Stimulated activated CD8-positive, alpha-beta memory T cell treated with anti-CD3 and anti-CD28 coated beads, Interleukin-12 subunit alpha, Interleukin-12 subunit beta, amount 100 ng/mL, for 24 hours (primary cell): ENCODE data around the gene PXT1.
"Not testable (repeated sequence)": the region's sequence is repeated elsewhere in the genome, so short reads cannot be mapped to it uniquely, and the experiment has no call there.

Source experiments
- DNase-seq: peaks from one replicate; pipeline ENCODE4 v3.0.0-alpha.2; 2020; ENCODE audit errors: extremely low read depth

PXT1 gene

GRCh38 chr6:36443471-36444428, 1.1 kb upstream of the PXT1 start:
- no peak for DNase-seq

GRCh38 chr6:36442103-36442670, 467 bp downstream of the PXT1 start:
- DNase-seq = no peak

DNA sequence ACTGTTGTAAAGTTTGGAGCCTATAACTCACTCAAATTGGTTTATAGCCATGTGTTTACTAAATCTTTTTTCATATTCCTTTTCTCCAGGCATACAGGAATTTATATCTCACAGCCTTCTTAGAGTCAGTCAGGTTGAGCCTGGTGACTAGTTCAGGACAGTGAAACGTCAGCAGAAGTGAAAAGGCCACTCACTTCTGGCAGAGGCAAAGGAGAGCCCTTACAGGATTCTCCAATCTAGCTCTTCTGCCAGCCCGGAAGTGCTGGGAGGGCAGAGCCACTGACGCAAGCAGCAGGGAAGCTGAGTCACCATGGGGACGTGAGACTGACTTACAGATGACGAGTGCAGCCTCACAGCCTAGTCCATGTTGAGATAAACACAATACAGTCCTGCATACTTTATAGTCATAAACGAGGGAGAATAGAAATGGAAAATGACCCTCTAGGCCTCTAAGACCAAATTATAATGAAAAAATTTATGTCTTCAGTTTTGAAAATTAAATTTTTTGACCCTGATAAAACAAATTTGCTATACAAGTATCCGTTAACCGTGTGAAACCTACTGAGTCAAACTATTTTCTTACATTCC, 1.3 kb downstream of the PXT1 start:
- DNase-seq = peak; percentile 70

DNA sequence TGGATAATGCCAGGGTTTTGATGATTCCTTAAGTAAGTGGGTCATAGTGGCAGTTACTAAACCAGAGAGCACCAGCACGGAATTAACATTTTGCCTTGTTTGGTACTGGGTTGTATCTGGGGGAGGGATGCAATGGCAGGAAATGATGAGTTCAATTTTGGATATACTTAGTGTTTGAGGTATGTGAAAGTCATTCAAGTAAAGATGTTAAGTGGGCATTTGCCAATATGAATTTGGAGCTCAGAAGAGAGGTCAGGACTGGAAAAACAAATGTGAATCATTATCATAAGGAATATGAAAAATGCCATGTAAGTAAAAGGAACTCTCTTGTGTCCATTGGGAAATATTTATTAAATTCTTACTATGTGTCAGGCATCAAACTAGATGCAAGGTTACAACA, 6.2 kb downstream of the PXT1 start:
- DNase-seq = no peak

- no peak for DNase-seq
These were observed 10.4 kb downstream of the PXT1 start for GRCh38 chr6:36432151-36432671.

DNA sequence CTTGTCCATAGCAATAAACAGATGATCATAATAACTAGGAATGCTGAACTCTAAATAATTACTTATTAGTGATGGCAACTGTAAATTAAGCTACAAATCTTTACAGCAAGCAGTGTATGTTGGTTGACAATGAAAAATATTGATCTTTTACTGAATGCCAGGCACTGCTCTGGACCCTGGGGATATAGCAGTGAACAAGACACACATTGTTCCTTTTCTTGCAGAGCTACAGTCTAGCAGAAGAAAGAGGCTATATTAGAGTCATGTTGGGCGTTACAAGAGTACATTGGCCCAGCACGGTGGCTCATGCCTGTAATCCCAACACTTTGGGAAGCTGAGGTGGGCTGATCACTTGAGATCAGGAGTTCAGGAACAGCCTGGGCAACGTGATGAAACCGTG, 11.5 kb downstream of the PXT1 start:
- no peak for DNase-seq

DNA sequence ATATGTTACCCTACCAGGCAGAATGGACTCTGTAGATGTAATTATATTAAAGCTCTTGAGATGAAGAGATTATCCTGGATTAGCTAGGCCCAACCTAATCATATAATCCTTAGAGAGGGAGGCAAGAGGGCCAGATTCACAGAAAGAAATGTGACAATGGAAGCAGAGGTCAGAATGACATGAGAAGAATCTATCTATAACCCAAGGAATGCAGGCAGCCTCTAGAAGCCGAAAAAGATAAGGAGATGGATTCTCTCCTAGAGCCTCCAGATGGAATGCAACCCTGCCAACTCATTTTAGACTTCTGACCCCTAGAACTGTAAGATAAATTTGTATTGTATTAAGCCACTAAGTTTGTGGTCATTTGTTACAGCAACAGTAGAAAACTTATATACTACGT, 12.3 kb downstream of the PXT1 start:
- no peak for DNase-seq

- no peak for DNase-seq
These were observed 13.7 kb downstream of the PXT1 start for GRCh38 chr6:36428911-36429310.

- DNase-seq = no peak
These were observed 16.0 kb downstream of the PXT1 start for GRCh38 chr6:36426622-36427021.

GRCh38 chr6:36423101-36423824, 19.4 kb downstream of the PXT1 start:
- DNase-seq = peak; percentile 98

DNA sequence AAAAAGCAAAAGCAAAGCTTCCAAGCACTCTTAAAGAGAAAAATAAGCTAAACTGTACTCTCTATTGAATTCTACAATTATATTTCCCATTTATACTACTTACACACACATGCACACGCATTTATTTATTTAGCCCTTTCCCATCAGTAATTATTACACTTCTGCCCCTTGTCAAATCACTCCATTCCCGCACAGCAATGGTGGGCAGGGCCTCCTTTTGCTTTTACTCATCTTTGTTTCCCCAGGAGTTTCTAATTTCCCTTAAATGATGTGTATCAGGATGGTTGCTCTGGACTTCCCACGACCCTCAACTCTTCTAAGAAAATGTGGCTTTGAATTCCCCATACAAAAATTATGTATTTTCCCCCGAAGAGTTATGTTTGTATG, 19.9 kb downstream of the PXT1 start:
- no peak for DNase-seq

DNA sequence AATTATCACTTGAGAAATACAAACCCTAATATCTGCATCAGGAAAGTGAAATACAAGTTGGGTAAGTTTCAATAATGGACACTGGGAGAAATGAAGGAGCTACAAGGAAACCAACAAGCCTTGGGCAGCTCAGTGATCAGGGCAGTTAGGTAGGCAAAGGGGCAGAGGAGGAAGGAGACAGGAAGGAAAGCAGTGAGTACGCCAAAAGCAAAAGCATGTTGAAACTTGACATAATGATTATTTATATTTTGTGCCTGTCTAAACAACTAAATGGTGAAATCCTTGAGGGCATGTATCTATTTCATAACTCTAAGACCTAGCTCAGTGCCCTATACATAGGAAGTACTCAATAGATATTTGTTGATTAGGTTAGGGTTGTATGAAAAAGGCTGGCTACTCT, 23.3 kb downstream of the PXT1 start:
- DNase-seq = no peak

GRCh38 chr6:36418558-36418957, 24.1 kb downstream of the PXT1 start:
- DNase-seq = no peak

DNA sequence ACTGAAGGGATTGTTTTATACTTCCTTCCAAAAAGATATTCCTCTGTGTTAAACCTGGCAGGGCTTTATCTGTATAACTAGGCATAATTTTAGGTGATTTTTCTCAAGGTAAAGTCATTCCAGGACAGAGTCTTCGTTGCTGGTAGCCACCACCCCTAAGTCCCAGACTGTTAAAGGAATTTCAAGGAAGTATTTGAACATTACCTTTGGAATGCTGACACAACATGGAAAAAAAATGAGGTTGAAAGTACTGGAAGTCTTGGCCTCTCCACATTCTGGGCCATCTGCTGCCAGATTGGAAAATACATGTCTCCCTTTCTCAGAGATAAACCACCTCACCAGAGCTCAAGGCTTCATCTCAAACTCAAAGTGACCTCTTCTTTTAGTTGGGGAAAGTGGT, 28.2 kb downstream of the PXT1 start:
- DNase-seq = no peak

- no peak for DNase-seq
These were observed 28.9 kb downstream of the PXT1 start for GRCh38 chr6:36413489-36414480.

DNA sequence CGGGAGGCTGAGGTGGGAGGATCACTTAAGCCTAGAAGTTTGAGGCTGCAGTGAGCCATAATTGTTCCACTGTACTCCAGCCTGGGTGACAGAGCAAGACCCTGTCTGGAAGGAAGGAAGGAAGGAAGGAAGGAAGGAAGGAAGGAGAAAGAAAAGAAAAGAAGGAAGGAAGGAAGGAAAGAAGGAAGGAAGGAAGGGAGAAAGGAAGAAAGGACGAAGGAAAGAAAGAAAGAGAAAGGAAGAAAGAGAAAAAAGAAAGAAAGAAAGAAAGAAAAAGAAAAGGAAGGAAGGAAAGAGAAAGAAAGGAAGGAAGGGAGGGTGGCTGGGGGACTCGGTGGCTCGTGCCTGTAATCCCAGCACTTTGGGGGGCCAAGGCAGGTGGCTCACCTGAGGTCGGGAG, 32.9 kb downstream of the PXT1 start:
- DNase-seq = not testable (repeated sequence)

- no peak for DNase-seq
These were observed 38.5 kb downstream of the PXT1 start for GRCh38 chr6:36404164-36404563.

DNA sequence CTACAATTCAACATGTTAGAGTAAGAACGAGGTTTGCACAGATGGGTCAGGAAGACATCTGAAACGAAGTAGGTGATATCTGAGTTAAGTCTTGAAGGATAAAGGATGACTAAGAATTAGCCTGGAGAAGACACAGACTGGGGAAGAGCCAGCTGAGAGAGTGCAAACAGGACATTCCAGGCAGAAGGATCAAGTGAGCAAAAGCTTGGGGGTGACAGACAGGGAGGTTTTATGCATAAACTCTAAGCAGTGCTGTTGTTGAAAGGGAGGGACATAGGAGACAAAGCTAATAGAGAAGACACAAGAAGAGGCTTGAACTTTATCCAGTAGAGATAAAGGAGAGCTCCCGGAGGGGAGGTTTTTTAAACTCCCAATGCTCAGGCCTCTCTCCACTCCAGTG, 40.2 kb downstream of the PXT1 start:
- DNase-seq = no peak

DNA sequence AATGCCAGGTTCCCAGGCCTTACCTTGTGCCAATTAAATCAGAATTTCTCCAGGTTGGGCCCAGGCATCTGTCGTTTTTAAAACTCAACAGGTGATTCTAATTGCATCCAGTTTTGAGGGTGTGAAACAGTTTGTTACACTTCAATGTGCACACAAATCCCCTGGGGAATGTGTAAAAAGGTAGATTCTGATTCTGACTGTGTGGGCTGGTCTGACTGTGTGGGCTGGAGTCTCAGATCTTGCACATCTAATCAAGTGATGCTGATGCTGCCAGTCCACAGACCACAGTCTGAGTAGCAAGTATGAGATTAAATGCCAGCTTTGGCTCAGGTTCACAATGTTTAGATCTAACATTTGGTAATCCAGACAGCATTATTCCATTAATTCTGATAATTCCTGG, 42.7 kb downstream of the PXT1 start:
- no peak for DNase-seq

DNA sequence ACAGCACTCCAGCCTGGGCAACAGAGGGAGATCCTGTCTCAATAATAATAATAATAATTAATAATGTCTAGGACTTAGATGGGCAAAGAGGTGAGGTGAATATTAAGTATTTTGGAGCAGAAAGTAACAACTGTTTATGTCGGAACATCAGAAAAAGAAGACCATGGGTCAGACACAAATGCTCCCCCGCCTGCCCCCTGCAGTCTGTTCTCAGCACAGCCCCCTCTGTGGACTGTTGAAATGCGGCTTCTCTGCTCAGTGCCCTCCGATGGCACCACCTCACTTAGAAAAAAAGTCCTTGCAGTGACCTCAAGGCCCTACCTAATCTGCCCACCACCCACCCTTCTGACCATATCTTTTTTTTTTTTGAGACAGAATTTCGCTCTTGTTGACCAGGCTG, 50.0 kb downstream of the PXT1 start:
- no peak for DNase-seq

- no peak for DNase-seq
These were observed 53.3 kb downstream of the PXT1 start for GRCh38 chr6:36389353-36389752.
